HG02763 (cell line): Measurements from ENCODE around the gene SEPTIN2.
"Not testable (repeated sequence)": the region's sequence is repeated elsewhere in the genome, so short reads cannot be mapped to it uniquely, and the experiment has no call there.

ENCODE experiments used
- ATAC-seq: cut with Tn5 transposase; IDR thresholded peaks from one replicate; pipeline ENCODE4 v1.9.1; 2021; ENCODE audit warnings: mild to moderate bottlenecking, moderate library complexity; ENCODE audit not compliant: unreplicated experiment

The SEPTIN2 gene

GRCh38 chr2:241315879-241316631 lies at the start of gene SEPTIN2:
Gene SEPTIN2 (plus strand): TSS chr2:241315925. CDS start chr2:241324233, 8,308 bp downstream.
- ATAC-seq = peak; percentile 34

- no peak for ATAC-seq
These were observed 48.3 kb upstream of the SEPTIN2 start for GRCh38 chr2:241267249-241268067.

GRCh38 chr2:241268306-241268705 lies 47.4 kb upstream of the SEPTIN2 start:
- no peak for ATAC-seq

- ATAC-seq = no peak
These were observed 46.8 kb upstream of the SEPTIN2 start for GRCh38 chr2:241268716-241269445.

GRCh38 chr2:241269707-241270520 lies 45.8 kb upstream of the SEPTIN2 start:
- ATAC-seq = no peak

- no peak for ATAC-seq
These were observed 45.2 kb upstream of the SEPTIN2 start for GRCh38 chr2:241270531-241270930.

- ATAC-seq = peak; percentile 49
These were observed 43.9 kb upstream of the SEPTIN2 start for GRCh38 chr2:241271706-241272302.

GRCh38 chr2:241272303-241273209 lies 43.2 kb upstream of the SEPTIN2 start:
- peak; percentile 44 for ATAC-seq

GRCh38 chr2:241273210-241274020 lies 42.3 kb upstream of the SEPTIN2 start:
- ATAC-seq = no peak

GRCh38 chr2:241274127-241274526 lies 41.6 kb upstream of the SEPTIN2 start:
- no peak for ATAC-seq

- no peak for ATAC-seq
These were observed 40.2 kb upstream of the SEPTIN2 start for GRCh38 chr2:241275504-241275903.

GRCh38 chr2:241275910-241276309 lies 39.8 kb upstream of the SEPTIN2 start:
- ATAC-seq = no peak

GRCh38 chr2:241278306-241278705 lies 37.4 kb upstream of the SEPTIN2 start:
- ATAC-seq = not testable (repeated sequence)

GRCh38 chr2:241279413-241279812 lies 36.3 kb upstream of the SEPTIN2 start:
- no peak for ATAC-seq

GRCh38 chr2:241279828-241280227 lies 35.9 kb upstream of the SEPTIN2 start:
- no peak for ATAC-seq

- ATAC-seq = no peak
These were observed 35.4 kb upstream of the SEPTIN2 start for GRCh38 chr2:241280291-241280690.

- ATAC-seq = no peak
These were observed 33.2 kb upstream of the SEPTIN2 start for GRCh38 chr2:241282555-241282954.

- no peak for ATAC-seq
These were observed 30.1 kb upstream of the SEPTIN2 start for GRCh38 chr2:241285596-241285995.
